Measurements from ENCODE around the gene CR1L.
"Not testable (repeated sequence)": the region's sequence is repeated elsewhere in the genome, so short reads cannot be mapped to it uniquely, and the experiment has no call there.

The CR1L gene

DNA sequence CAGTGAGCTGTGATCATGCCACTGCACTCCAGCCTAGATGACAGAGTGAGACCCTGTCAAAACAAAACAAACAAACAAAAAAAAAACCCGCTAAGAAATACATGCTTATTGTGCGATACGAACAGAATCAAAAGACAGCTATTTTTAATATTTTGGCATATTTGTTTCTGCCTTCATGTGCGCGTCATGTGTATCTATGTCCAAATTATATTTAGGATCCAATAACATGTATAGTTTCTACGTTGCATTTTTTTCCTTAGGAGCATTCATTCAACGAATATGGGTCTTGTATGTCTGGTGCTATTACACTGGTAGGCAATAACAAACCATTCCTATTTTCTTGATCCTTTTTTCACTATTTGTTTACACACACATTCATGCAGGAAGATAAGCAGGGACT lies 108.7 kb downstream of the CR1L start:
- H3K36me3 Mint-ChIP-seq (ENCODE audit: low read depth), result peaks cover 8% of the 10 kb centered on the region
- H3K4me1 Mint-ChIP-seq (ENCODE audit: low read depth), result peaks cover 52% of the 10 kb centered on the region
- H3K27ac Mint-ChIP-seq, result no peak overlapping the region
- H3K27me3 Mint-ChIP-seq (ENCODE audit: low read depth), result no peaks in the 10 kb centered on the region
- H3K4me3 Mint-ChIP-seq, result peak overlapping the region; percentile 98
- H3K9me3 Mint-ChIP-seq, result no peaks in the 10 kb centered on the region

GRCh38 chr1:207754011-207754410 lies 109.1 kb downstream of the CR1L start:
- Mint-ChIP-seq H3K4me3 (peak overlapping the region; percentile 21), H3K27ac (no peak overlapping the region), H3K27me3 (ENCODE audit: low read depth) (no peaks in the 10 kb centered on the region), H3K36me3 (ENCODE audit: low read depth) (peaks cover 9% of the 10 kb centered on the region), H3K9me3 (no peaks in the 10 kb centered on the region), H3K4me1 (ENCODE audit: low read depth) (peaks cover 48% of the 10 kb centered on the region)

DNA sequence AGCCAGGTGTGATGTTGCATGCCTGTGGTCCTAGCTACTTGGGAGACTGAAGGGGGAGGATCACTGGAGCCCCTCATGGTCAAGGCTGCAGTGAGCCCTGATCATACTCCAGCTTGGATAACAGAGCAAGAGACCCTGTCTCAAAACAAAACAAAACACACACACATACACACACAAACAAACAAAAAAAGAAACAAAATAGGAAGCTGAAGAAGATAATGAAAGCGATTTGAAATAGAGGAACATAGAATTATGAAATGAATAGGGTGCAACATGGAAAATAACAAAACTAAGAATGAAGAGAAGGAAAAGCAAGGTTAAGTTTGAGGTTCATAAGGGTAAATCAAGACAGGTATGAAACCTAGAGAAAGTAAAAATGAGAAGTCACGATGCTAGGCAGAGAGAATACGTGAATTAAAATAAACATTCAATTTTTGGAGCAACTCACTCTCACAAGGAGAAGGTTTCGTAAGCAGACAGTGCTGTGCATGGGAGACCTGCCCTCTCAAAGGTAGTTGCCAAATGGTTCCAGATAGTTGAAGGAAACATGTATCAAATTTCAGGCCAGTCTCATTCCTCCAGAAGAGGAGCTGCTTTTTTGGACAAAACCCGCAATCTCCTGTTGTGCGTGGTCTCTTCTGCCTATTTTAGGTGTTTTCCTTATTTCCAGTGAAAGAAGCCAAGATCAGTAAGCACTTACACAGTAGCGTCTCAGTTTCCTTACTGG lies 110.2 kb downstream of the CR1L start:
- Mint-ChIP-seq H3K27ac (no peak overlapping the region), H3K36me3 (ENCODE audit: low read depth) (peaks cover 15% of the 10 kb centered on the region), H3K4me3 (no peak overlapping the region), H3K9me3 (no peaks in the 10 kb centered on the region), H3K27me3 (ENCODE audit: low read depth) (no peaks in the 10 kb centered on the region), H3K4me1 (ENCODE audit: low read depth) (peaks cover 41% of the 10 kb centered on the region)

DNA sequence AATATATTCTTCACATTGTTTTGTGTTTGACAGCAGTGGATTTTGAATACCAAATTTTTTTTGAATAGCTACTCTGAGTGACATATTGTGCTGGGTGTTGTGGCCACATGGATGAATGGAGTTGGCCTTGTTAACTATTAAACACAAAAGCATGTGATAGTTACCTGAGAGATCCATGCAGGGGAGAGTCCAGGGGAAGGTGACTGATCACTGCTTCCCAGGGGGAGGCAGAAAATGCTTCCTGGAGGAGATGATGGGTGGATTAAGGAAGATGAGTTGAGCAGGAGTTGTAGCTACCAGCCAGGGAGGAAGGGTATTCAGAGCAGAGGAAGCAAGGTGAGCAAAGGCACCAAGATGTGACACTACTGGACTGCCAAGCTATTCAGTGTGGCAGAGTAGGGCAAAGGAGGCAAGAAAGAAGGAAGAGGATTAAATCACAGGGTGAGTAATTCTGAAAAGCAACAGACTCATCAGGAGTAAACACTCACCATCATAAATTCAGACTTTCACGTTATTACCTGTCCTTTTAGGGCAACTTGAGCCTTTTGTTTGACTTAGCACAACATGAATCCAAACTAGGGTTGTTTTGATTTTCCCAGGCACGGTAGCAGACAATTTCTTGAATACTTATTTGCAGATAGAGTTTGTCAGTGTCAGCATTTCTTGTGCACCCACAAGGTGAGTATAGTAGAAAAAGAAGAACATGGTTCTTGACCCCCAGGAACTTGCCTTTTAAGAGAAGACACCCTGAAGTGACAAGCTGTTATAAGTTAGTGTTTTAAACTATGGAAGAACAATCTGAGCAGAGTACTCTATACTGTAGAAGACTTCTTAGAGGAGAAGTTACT lies 111.1 kb downstream of the CR1L start:
- H3K27ac Mint-ChIP-seq, result peak overlapping the region; percentile 55
- H3K9me3 Mint-ChIP-seq, result no peaks in the 10 kb centered on the region
- peak overlapping the region; percentile 2 for H3K4me3 Mint-ChIP-seq
- peaks cover 21% of the 10 kb centered on the region for H3K36me3 Mint-ChIP-seq (ENCODE audit: low read depth)
- peaks cover 37% of the 10 kb centered on the region for H3K4me1 Mint-ChIP-seq (ENCODE audit: low read depth)
- no peaks in the 10 kb centered on the region for H3K27me3 Mint-ChIP-seq (ENCODE audit: low read depth)

DNA sequence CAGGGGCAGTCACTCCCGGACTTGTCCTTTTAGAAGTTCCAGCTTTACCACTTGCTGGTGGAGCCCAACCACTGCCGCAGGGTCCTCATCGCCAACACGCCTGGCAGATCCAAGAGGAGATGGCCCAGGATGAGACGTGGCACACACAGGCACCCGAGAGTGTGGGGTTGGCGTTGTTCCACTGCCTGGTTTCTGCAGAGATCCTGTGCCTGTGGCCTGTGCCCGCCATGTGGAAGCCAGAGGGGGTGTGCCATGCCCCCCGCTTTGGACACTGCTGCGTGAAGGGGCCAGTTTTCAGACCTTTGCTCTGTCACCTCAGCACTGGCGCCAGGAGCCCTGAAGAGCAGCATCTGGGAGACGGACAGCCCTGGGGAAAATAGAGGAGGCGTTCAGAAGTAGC lies 117.7 kb downstream of the CR1L start:
- H3K4me3 Mint-ChIP-seq, result no peak overlapping the region
- H3K27ac Mint-ChIP-seq, result no peak overlapping the region
- H3K4me1 Mint-ChIP-seq (ENCODE audit: low read depth), result peaks cover 5% of the 10 kb centered on the region
- peaks cover 63% of the 10 kb centered on the region for H3K36me3 Mint-ChIP-seq (ENCODE audit: low read depth)
- H3K9me3 Mint-ChIP-seq, result no peaks in the 10 kb centered on the region
- H3K27me3 Mint-ChIP-seq (ENCODE audit: low read depth), result no peaks in the 10 kb centered on the region

DNA sequence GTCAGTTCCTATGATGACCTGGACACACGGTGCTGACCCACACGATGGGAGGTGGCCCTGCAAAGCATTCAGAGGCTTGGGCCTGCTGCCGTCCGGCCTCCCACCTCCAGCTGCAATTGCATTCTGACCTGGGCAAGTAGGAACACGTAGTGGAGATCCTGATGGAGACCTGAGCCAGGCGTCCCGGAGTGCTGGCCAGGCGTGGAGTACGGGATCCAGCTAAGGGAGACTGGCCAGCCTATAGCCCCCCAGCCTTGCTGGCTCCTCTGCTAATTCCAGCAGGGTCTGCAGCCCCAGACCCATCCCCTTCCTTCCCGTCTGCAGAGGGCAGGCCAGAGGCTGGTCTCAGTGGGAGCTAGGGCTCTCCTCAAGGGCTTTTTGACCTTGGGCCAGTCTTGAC lies 118.2 kb downstream of the CR1L start:
- Mint-ChIP-seq H3K27ac (no peak overlapping the region), H3K27me3 (ENCODE audit: low read depth) (no peaks in the 10 kb centered on the region), H3K4me1 (ENCODE audit: low read depth) (peaks cover 5% of the 10 kb centered on the region), H3K36me3 (ENCODE audit: low read depth) (peaks cover 67% of the 10 kb centered on the region), H3K4me3 (no peak overlapping the region), H3K9me3 (no peaks in the 10 kb centered on the region)

DNA sequence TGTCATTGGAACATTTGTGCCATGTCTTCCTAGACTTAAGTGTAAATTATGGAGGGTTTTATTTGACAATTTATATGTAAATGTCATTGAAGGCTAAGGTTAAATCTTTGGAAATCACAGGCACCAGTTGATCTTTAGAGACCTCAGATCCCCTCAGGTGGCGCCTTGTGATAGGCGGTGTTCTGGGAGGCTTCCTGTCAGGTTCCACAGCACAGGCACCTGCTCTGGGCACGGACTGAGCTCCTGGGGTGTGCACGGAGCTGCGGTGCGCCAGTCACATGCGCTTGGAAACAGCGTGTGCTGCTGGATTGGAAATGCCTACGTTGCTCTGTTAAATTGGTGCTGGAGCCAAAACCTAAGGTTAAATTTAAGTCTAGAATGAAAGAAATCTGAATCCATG lies 119.0 kb downstream of the CR1L start:
- peaks cover 71% of the 10 kb centered on the region for H3K36me3 Mint-ChIP-seq (ENCODE audit: low read depth)
- H3K4me3 Mint-ChIP-seq, result no peak overlapping the region
- H3K4me1 Mint-ChIP-seq (ENCODE audit: low read depth), result peaks cover 8% of the 10 kb centered on the region
- no peaks in the 10 kb centered on the region for H3K9me3 Mint-ChIP-seq
- H3K27ac Mint-ChIP-seq, result peak overlapping the region; percentile 49
- H3K27me3 Mint-ChIP-seq (ENCODE audit: low read depth), result no peaks in the 10 kb centered on the region

- peaks cover 8% of the 10 kb centered on the region for H3K9me3 Mint-ChIP-seq
- no peak overlapping the region for H3K4me3 Mint-ChIP-seq
- peaks cover 70% of the 10 kb centered on the region for H3K36me3 Mint-ChIP-seq (ENCODE audit: low read depth)
- no peak overlapping the region for H3K27ac Mint-ChIP-seq
- peaks cover 8% of the 10 kb centered on the region for H3K4me1 Mint-ChIP-seq (ENCODE audit: low read depth)
- no peaks in the 10 kb centered on the region for H3K27me3 Mint-ChIP-seq (ENCODE audit: low read depth)
Measured at GRCh38 chr1:207766569-207766968, 121.6 kb downstream of the CR1L start.

- peaks cover 67% of the 10 kb centered on the region for H3K36me3 Mint-ChIP-seq (ENCODE audit: low read depth)
- H3K27ac Mint-ChIP-seq; H3K4me3 Mint-ChIP-seq; H3K27me3 Mint-ChIP-seq (ENCODE audit: low read depth): not testable (repeated sequence)
- peaks cover 19% of the 10 kb centered on the region for H3K4me1 Mint-ChIP-seq (ENCODE audit: low read depth)
- peaks cover 14% of the 10 kb centered on the region for H3K9me3 Mint-ChIP-seq
Measured at GRCh38 chr1:207770514-207770913, 125.6 kb downstream of the CR1L start.

Measured in T-helper 1 cell treated with Interleukin-12 subunit alpha and Interleukin-12 subunit beta and Interleukin-4 antibody, amounts not matched to agents 30 μg/mL and 1 μg/mL, for 36 hours (primary cell).